ENCODE measurements around the gene NLRP11.

DNA sequence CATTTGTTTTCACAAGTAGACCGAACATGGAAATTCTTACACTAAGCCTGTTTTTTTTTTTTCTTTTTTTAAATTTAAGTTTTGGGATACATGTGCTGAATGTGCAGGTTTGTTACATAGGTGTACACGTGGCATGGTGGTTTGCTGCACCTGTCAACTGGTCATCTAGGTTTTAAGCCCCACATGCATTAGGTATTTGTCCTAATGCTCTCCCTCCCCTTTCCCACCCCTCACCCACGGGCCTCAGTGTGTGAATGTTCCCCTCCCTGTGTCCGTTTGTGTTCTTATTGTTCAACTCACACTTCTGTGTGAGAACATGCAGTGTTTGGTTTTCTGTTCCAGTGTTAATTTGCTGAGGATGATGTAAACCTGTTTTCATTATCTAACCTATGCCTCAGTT is 7.1 kb upstream of the NLRP11 start:
- TF ChIP-seq POLR2A (IDR thresholded peaks at IDR 0.05) = no peak
- TF ChIP-seq CTCF (IDR thresholded peaks at IDR 0.05) = no peak
- TF ChIP-seq POLR2AphosphoS5 (IDR thresholded peaks at IDR 0.05) = no peak
- no peak for TF ChIP-seq EP300 (IDR thresholded peaks at IDR 0.05)
